Peyer's patch (tissue), 4 donors: ENCODE results near the gene ZNF57.

Experiments used
- CTCF ChIP-seq, 6 experiments: fragments of 450-650 bp in 4 of 6; fragments of 200-600 bp in 2 of 6; sonication (generic) in 1 of 6; IDR thresholded peaks; one replicate each; pipeline ENCODE4 v1.5.1; 2017 to 2019; ENCODE audit warnings: antibody characterized with exemption in 6 of 6, mild to moderate bottlenecking in 3 of 6, moderate library complexity in 1 of 6
- POLR2A ChIP-seq, 2 donors: fragments of 450-650 bp; IDR thresholded peaks; one replicate each; pipeline ENCODE4 v1.5.1; 2017; ENCODE audit warnings: antibody characterized with exemption in 2 of 2, mild to moderate bottlenecking in 2 of 2, moderate library complexity in 2 of 2

- TF ChIP-seq CTCF (IDR thresholded peaks at IDR 0.05) (no peak), POLR2A (IDR thresholded peaks at IDR 0.05) (no peak)
Observed at GRCh38 chr19:2853015-2853606, 47.6 kb upstream of the ZNF57 start.
